Urinary bladder (tissue), 4 donors: ENCODE data around the gene C10orf90. TPM values are rescaled to one million over a fixed set of nuclear protein-coding genes. Genes with fewer than 3 reads are reported as not detected.

Experiments used
- DNase-seq: peaks from one replicate; pipeline ENCODE4 v3.0.0-alpha.2; 2015; ENCODE audit errors: extremely low spot score
- H3K27ac ChIP-seq: one replicate; pipeline ENCODE4 v1.5.1; 2013; ENCODE audit warnings: low read depth, mild to moderate bottlenecking, moderate library complexity
- H3K36me3 ChIP-seq: one replicate; pipeline ENCODE4 v1.6.1; 2013; ENCODE audit warnings: mild to moderate bottlenecking, moderate library complexity; ENCODE audit not compliant: insufficient read depth
- H3K4me1 ChIP-seq: one replicate; pipeline ENCODE4 v1.6.1; 2013; ENCODE audit warnings: mild to moderate bottlenecking, moderate library complexity; ENCODE audit not compliant: insufficient read depth
- H3K4me3 ChIP-seq: one replicate; pipeline ENCODE4 v1.5.1; 2013; ENCODE audit warnings: low read depth, low read length
- WGBS: extraction: QIAGEN DNeasy Blood & Tissue Kit; methylation state at CpG from one replicate; pipeline ENCODE4 v1.1.7; 2013; 5-methylcytosine and 5-hydroxymethylcytosine counted together
- polyA plus RNA-seq: library from polyadenylated mRNA; stranded (reverse); fragments of 200-250 nt; gene quantifications from one replicate; pipeline ENCODE4 v1.2.3, GENCODE V29; 2013
- total RNA-seq: library from RNA; depleted of rRNA; stranded (reverse); fragments of >200 nt; gene quantifications from one replicate; pipeline ENCODE4 v1.2.3, GENCODE V29; 2014
- donor health status: healthy with polysubstance abuse.
- donor health status: healthy.

The C10orf90 gene
- total and polyA plus RNA-seq, 2 donors: 0.85 TPM; not detected in 1

DNA sequence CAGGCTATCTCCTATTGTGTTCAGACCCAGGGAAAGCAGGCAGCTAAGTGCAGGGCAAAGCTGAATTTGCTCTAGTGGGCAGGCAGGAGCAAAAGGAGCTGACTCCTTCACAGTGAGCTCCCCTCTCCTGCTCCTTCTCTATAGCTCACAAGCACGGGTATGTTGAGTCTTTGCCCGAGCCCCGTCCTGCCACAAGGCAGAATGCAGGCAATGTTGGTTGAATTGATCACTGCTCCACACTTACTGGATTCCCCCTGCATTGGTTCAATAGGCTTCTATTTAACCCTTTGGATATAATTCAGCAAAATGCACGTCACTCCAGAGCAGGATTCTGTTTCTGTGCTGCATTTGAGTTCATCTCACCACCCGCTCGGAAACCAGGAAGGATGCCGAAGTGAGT, 16.2 kb upstream of the C10orf90 start:
- no peak overlapping the region for H3K4me3 ChIP-seq
- no peaks in the 10 kb centered on the region for H3K4me1 ChIP-seq
- H3K27ac ChIP-seq: no peak overlapping the region
- 86% methylated on average over 7 of the region's 7 CpGs for WGBS
- DNase-seq: no peak
- H3K36me3 ChIP-seq: no peaks in the 10 kb centered on the region

- Histone ChIP-seq H3K36me3 (no peaks in the 10 kb centered on the region), H3K4me3 (no peak overlapping the region), H3K4me1 (no peaks in the 10 kb centered on the region), H3K27ac (no peak overlapping the region)
- 63% methylated on average over 3 of the region's 3 CpGs for WGBS
- DNase-seq: no peak
These were observed 15.8 kb upstream of the C10orf90 start for GRCh38 chr10:126686268-126686667.

DNA sequence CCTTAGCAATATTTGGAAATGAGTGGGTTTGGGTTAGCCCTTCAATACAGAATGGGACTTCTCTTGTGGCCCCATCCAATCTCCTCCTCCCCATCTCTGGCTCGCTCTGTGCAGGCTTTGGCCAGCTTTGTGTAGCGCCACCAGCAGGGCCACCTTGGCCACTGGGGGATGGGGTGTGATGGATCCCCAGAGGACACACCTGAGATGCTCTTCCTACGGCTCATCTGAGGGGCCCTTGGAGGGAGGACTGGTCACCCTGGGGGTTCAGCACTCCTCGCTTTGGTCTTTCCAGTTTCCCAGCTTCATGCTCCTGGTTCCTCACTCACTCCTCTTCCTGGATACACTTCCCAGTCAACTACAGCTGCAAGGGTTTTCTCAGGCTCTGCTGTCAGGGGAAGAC, 15.3 kb upstream of the C10orf90 start:
- no peak overlapping the region for H3K27ac ChIP-seq
- no peaks in the 10 kb centered on the region for H3K4me1 ChIP-seq
- H3K36me3 ChIP-seq: no peaks in the 10 kb centered on the region
- WGBS: 98% methylated on average over 4 of the region's 4 CpGs
- H3K4me3 ChIP-seq: no peak overlapping the region
- no peak for DNase-seq

DNA sequence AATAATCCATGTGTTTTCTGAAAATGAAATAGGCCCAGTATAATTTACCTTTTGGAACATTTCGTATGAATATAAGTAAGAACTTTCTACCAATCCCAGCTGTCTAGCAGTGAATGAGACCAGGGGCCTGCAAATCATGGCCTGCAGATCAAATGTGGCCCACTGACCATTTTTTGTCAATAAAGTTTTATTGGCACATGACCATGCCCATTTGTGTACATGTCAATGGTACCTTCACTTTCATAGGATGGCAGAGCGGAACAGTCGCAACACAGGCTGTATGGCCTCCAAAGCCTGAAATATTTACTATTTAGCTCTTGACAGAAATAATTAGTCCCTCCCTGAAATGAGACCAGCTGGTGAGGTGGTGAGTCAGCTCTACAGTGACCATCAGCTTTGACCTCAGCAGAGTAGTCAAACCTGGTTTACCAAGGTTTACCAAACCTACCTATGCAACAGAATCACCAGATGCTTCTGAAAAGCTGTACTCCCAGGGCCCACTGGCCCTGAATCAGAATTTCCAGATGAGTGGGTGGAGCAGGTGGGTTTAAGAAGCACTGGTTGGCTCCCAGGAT, 13.8 kb upstream of the C10orf90 start:
- no peak for DNase-seq
- no peak overlapping the region for H3K4me3 ChIP-seq
- no peaks in the 10 kb centered on the region for H3K36me3 ChIP-seq
- WGBS: 62% methylated on average over 3 of the region's 3 CpGs
- no peaks in the 10 kb centered on the region for H3K4me1 ChIP-seq
- H3K27ac ChIP-seq: no peak overlapping the region

GRCh38 chr10:126683466-126683865, 13.0 kb upstream of the C10orf90 start:
- no peak for DNase-seq
- H3K4me3 ChIP-seq: no peak overlapping the region
- WGBS: 90% methylated on average over 1 of the region's 1 CpG
- no peaks in the 10 kb centered on the region for H3K4me1 ChIP-seq
- no peak overlapping the region for H3K27ac ChIP-seq
- no peaks in the 10 kb centered on the region for H3K36me3 ChIP-seq

GRCh38 chr10:126675656-126676438, 5.4 kb upstream of the C10orf90 start:
- 81% methylated on average over 7 of the region's 7 CpGs for WGBS
- Histone ChIP-seq H3K4me1 (no peaks in the 10 kb centered on the region), H3K4me3 (no peak overlapping the region), H3K36me3 (no peaks in the 10 kb centered on the region), H3K27ac (no peak overlapping the region)
- no peak for DNase-seq

- 80% methylated on average over 6 of the region's 6 CpGs for WGBS
These were observed 4.4 kb upstream of the C10orf90 start for GRCh38 chr10:126674741-126675515.

GRCh38 chr10:126673565-126673964, 3.1 kb upstream of the C10orf90 start:
- Histone ChIP-seq H3K36me3 (no peaks in the 10 kb centered on the region), H3K4me3 (no peak overlapping the region), H3K4me1 (no peaks in the 10 kb centered on the region), H3K27ac (no peak overlapping the region)
- 81% methylated on average over 3 of the region's 3 CpGs for WGBS
- no peak for DNase-seq

More at GRCh38 chr10:126674741-126675515, 4.4 kb upstream of the C10orf90 start:
- Histone ChIP-seq H3K27ac (no peak overlapping the region), H3K4me1 (no peaks in the 10 kb centered on the region), H3K36me3 (no peaks in the 10 kb centered on the region), H3K4me3 (no peak overlapping the region)
- no peak for DNase-seq

- no peak for DNase-seq
- 79% methylated on average over 3 of the region's 3 CpGs for WGBS
- Histone ChIP-seq H3K27ac (no peak overlapping the region), H3K4me1 (no peaks in the 10 kb centered on the region), H3K36me3 (no peaks in the 10 kb centered on the region), H3K4me3 (no peak overlapping the region)
These were observed 996 bp upstream of the C10orf90 start for GRCh38 chr10:126671402-126671975.

- Histone ChIP-seq H3K4me1 (no peaks in the 10 kb centered on the region), H3K27ac (no peak overlapping the region), H3K36me3 (no peaks in the 10 kb centered on the region), H3K4me3 (no peak overlapping the region)
- 47% methylated on average over 7 of the region's 7 CpGs for WGBS
- no peak for DNase-seq
These were observed 385 bp upstream of the C10orf90 start for GRCh38 chr10:126670895-126671261.

- Histone ChIP-seq H3K36me3 (no peaks in the 10 kb centered on the region), H3K4me1 (no peaks in the 10 kb centered on the region), H3K27ac (no peak overlapping the region), H3K4me3 (no peak overlapping the region)
- DNase-seq: no peak
- WGBS: 30% methylated on average over 3 of the region's 3 CpGs
These were observed 1.3 kb downstream of the C10orf90 start for GRCh38 chr10:126669168-126669567.

DNA sequence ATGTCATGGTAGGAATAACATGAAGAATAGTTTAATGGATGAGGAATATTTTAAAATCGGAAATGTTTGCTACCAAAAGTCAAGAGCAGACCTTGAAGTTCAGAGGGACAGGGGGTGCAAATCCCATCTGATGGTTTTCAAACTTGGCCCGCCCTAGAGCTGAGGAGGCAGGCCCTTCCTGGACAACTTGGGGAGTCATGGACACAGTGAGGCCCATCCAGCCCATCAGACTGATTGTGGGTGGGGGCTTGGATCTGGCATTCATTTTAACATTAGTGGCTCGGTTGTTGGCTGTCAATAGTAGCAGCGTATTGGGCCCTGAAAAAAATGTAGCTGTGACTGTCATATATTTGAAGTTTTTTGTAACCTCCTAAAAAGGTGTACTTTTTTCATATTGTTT, 2.0 kb downstream of the C10orf90 start:
- H3K4me1 ChIP-seq: no peaks in the 10 kb centered on the region
- DNase-seq: no peak
- H3K27ac ChIP-seq: no peak overlapping the region
- H3K36me3 ChIP-seq: no peaks in the 10 kb centered on the region
- 92% methylated on average over 4 of the region's 4 CpGs for WGBS
- no peak overlapping the region for H3K4me3 ChIP-seq

GRCh38 chr10:126667568-126667967, 2.9 kb downstream of the C10orf90 start:
- no peak overlapping the region for H3K27ac ChIP-seq
- WGBS: 88% methylated on average over 3 of the region's 3 CpGs
- H3K4me1 ChIP-seq: no peaks in the 10 kb centered on the region
- H3K36me3 ChIP-seq: no peaks in the 10 kb centered on the region
- no peak for DNase-seq
- H3K4me3 ChIP-seq: no peak overlapping the region

- no peak for DNase-seq
- H3K36me3 ChIP-seq: no peaks in the 10 kb centered on the region
- H3K4me3 ChIP-seq: no peak overlapping the region
- WGBS: 77% methylated on average over 4 of the region's 4 CpGs
- no peaks in the 10 kb centered on the region for H3K4me1 ChIP-seq
- no peak overlapping the region for H3K27ac ChIP-seq
These were observed 5.3 kb downstream of the C10orf90 start for GRCh38 chr10:126665207-126665606.
